NOMO-1 treated with DMSO at 0.1 percent for 48 hours (cell line): ENCODE data around the gene U2AF1L4.
A peak's percentile ranks its signal among the peaks of the same experiment; 100 is the strongest.

Experiments used
- DNase-seq: peaks from one replicate; lab custom pipeline; 2025; ENCODE audit not compliant: unreplicated experiment; lab: John Stamatoyannopoulos, UW

The U2AF1L4 gene

GRCh38 chr19:35742121-35742724, 3.0 kb downstream of the U2AF1L4 start, which contains the start of gene IGFLR1:
Gene IGFLR1 (minus strand): TSS chr19:35742452. CDS start chr19:35741180, 1,272 bp downstream.
- peak; percentile 62 for DNase-seq

GRCh38 chr19:35741203-35741515, 4.1 kb downstream of the U2AF1L4 start:
- no peak for DNase-seq

- DNase-seq, result peak; percentile 97
Observed at GRCh38 chr19:35740423-35741202, 4.6 kb downstream of the U2AF1L4 start.

GRCh38 chr19:35740108-35740422, 5.2 kb downstream of the U2AF1L4 start:
- no peak for DNase-seq

GRCh38 chr19:35739275-35740107, 5.7 kb downstream of the U2AF1L4 start:
- no peak for DNase-seq

- DNase-seq, result no peak
Observed at GRCh38 chr19:35738887-35739229, 6.4 kb downstream of the U2AF1L4 start.

- DNase-seq, result no peak
Observed at GRCh38 chr19:35738021-35738886, 7.0 kb downstream of the U2AF1L4 start.

- DNase-seq, result no peak
Observed at GRCh38 chr19:35736913-35737886, 8.0 kb downstream of the U2AF1L4 start.

GRCh38 chr19:35734889-35735288, 10.3 kb downstream of the U2AF1L4 start:
- no peak for DNase-seq

GRCh38 chr19:35734273-35734672, 10.9 kb downstream of the U2AF1L4 start:
- no peak for DNase-seq

- no peak for DNase-seq
Observed at GRCh38 chr19:35733180-35734125, 11.8 kb downstream of the U2AF1L4 start.

- no peak for DNase-seq
Observed at GRCh38 chr19:35732540-35733179, 12.6 kb downstream of the U2AF1L4 start.

- no peak for DNase-seq
Observed at GRCh38 chr19:35731779-35732405, 13.3 kb downstream of the U2AF1L4 start.

- DNase-seq, result no peak
Observed at GRCh38 chr19:35731353-35731752, 13.9 kb downstream of the U2AF1L4 start.

- DNase-seq, result no peak
Observed at GRCh38 chr19:35730326-35730725, 14.9 kb downstream of the U2AF1L4 start.

GRCh38 chr19:35729763-35730162, 15.5 kb downstream of the U2AF1L4 start:
- DNase-seq, result no peak

GRCh38 chr19:35729021-35729420, 16.2 kb downstream of the U2AF1L4 start:
- no peak for DNase-seq
